ENCODE results near the gene SFXN2.

DNA sequence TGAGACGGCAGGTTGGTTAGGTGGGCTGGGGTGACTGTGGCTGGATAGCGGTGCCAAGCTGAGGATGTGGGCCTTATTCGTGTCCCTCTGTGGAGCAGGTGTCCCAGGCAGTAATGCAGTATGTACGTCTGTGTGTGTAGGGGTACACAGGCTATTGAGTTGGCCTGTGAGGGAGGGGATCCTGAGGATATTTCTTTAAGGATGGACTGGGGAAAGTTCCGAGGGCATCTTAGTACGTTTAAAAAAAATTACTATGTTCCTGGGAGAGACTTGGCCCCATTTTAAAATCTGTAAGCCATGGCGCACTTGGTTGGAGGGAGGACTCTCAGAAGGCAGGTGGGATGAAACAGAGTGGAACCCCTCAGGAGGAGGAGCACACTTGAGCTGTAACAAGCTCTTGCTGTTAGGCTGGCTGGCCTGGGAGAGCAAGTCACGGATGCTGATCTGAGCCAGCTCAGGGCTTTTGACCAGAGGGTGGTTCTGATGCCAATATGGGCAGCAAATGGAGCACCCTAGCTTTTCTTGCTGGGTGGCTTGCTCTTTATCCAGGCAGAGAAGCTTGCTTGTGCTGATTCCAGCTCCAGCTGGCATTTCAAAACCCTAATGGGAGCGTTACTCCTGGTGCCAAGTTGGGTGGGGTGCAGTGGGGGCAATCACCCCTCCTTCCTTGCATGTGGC is 30.1 kb downstream of the SFXN2 start:
- TF ChIP-seq, protein P1, sequence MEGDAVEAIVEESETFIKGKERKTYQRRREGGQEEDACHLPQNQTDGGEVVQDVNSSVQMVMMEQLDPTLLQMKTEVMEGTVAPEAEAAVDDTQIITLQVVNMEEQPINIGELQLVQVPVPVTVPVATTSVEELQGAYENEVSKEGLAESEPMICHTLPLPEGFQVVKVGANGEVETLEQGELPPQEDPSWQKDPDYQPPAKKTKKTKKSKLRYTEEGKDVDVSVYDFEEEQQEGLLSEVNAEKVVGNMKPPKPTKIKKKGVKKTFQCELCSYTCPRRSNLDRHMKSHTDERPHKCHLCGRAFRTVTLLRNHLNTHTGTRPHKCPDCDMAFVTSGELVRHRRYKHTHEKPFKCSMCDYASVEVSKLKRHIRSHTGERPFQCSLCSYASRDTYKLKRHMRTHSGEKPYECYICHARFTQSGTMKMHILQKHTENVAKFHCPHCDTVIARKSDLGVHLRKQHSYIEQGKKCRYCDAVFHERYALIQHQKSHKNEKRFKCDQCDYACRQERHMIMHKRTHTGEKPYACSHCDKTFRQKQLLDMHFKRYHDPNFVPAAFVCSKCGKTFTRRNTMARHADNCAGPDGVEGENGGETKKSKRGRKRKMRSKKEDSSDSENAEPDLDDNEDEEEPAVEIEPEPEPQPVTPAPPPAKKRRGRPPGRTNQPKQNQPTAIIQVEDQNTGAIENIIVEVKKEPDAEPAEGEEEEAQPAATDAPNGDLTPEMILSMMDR (conservative IDR thresholded peaks at IDR 0.05), result no peak
- TF ChIP-seq ZFX (IDR thresholded peaks at IDR 0.05), result no peak

Data from C4-2B (cell line).